Right lung (tissue), 10 donors: Measurements from ENCODE around the gene SLC9B1. TPM values are rescaled to one million over a fixed set of nuclear protein-coding genes. Genes with fewer than 3 reads are reported as not detected.
A peak's percentile ranks its signal among the peaks of the same experiment; 100 is the strongest.

ENCODE experiments used
- DNase-seq, 2 donors: peaks; one replicate each; pipeline ENCODE4 v3.0.0-alpha.2; 2013
- long read RNA-seq, 8 donors: transcript quantifications; one replicate each; lab custom pipeline, GENCODE V29; 2026
- polyA plus RNA-seq, 5 donors: library from polyadenylated mRNA; unstranded; fragments of 120-200 nt; gene quantifications; one replicate each; pipeline versions ENCODE4 v1.2.1 to v1.2.3, GENCODE V29; 2013; ENCODE audit warnings: inconsistent platforms in 1 of 5, low replicate concordance in 1 of 5; ENCODE audit not compliant: insufficient read length in 5 of 5, insufficient read depth in 1 of 5

The SLC9B1 gene
- polyA plus RNA-seq = 1 to 10 TPM; 2.4 to 4.9 (median 4.1) TPM
- long read RNA-seq, donor 1, partial matches to known transcripts = 5 of 5 reads
- long read RNA-seq, donor 1, other reads (novel, unspliced or antisense) = 0 of 5 reads
- long read RNA-seq, donor 2 = 0 reads
- long read RNA-seq, donor 3, partial matches to known transcripts = 6 of 6 reads
- long read RNA-seq, donor 3, other reads (novel, unspliced or antisense) = 0 of 6 reads
- long read RNA-seq, donor 4 = 0 reads
- long read RNA-seq, donor 5, partial matches to known transcripts = 5 of 5 reads
- long read RNA-seq, donor 5, other reads (novel, unspliced or antisense) = 0 of 5 reads
- long read RNA-seq, donor 6 = 0 reads
- long read RNA-seq, donor 7 = 0 reads
- long read RNA-seq, donor 8 = 0 reads

DNA sequence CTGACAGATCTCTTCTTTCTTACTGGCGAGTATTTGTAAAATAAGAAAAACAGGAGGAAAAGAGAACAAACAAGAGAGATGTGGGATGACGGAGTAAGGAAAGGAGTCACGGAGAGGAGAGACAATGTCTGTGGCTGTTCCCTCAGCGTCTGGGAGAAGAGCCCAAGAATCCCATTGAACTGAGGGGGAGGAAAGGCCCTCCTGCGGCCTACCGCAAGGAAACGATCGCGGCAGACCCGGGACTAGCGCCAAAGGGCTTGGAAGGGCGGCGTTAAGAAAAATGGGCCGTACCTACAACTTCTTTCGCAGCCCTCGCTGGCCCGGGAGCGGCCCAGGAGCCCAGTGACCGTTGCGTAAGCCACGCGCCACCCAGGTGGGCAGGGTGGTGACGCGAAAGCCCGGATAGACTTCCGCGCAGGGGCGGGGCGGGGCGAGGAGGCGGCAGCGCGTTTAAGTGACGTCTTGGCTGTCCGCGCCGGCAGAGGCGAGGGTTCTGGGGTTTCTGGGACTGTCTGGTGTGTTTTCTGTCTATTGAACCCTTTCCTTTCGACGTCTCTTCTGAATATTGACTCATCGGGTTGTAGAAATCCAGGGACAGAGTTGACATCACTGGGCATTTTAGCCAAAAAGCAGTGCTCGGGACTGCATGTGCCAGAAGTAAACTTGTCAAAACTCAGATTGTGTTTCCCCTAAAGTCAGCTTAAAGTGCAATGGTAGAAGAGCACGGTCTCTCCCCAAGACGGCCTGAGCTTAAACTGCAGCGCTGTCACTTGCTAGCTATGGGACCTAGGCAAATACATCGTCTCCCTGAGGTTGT, at the start of gene SLC9B1:
SLC9B1 (minus strand) TSS at position 398 of the 817 bp plus-strand sequence. CDS start 27,994 bp downstream, outside the sequence.
- peak; percentile 93 to 94 for DNase-seq

DNA sequence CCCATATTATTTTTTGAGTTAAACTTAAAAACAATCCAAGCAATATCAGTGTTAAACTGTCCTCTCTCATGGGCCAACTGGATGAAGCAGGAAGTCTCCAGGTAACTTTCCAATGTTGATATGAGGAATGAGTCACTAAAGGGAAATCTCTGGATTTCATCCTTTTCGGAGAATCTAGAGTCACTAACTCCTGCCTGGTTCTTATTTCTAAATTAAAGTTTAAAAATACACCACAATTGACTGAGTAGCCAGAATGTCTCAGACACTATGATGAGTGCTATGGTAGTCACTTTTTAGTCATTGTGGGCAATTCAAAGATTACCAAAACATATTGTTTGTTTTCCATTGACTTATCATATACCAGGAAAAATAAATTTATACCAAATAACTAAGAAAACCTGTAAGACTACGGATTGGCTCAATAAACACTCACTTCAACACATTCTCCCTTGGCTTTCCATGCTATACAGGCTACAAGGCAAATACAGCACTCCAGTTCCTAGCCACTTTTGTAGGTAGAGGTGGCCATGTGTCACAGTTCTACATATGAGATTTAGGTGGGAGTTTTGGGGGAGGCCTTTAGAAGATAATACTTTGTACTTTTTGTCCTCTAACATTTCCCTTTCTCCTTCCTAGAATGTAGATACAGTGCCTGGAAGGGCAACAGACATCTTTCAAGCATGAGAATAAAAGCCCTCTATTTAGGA, 48.5 kb upstream of the SLC9B1 start:
- DNase-seq = no peak

- DNase-seq = no peak
Measured at GRCh38 chr4:103060453-103061148, 41.1 kb upstream of the SLC9B1 start.

- no peak for DNase-seq
Measured at GRCh38 chr4:103054030-103054429, 34.5 kb upstream of the SLC9B1 start.

DNA sequence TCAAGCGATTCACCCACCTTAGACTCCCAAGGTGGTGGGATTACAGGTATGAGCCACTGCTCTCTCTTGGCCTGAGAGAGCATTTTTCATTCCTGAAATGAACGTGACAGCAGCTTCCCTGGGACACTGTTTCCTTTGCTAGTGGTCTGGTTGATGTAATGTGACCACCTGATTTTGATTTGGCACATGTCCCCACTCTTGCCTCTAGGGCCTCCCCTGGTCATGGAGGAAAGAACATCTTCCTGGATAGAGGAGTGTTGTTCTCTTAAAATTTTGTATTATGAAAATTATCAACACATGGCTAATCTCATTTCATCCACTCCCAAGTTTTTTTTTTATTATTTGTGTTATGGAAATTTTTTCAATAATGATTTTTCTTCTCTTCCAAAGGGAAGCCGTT, 33.3 kb upstream of the SLC9B1 start:
- no peak for DNase-seq

DNA sequence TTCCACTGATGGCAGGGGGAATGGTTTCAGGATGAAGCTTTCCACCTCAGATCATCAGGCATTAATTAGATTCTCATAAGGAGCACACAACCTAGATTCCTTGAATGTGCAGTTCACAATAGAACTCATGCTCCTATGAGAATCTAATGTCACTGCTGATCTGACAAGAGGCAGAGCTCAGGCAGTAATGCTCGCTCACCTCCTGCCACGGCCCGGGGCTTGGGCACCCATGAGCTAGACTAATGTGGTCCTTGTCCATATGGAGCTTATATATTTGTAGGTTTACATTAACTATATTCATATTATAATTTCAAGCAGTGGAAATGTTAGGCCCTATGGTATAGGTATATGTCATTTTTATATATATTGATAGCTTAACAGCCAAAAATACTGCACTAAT, 32.6 kb upstream of the SLC9B1 start:
- DNase-seq = no peak

GRCh38 chr4:103050736-103051436, 31.4 kb upstream of the SLC9B1 start:
- no peak for DNase-seq

- DNase-seq = peak; percentile 3 to 15
Measured at GRCh38 chr4:103046416-103047290, 27.1 kb upstream of the SLC9B1 start.

GRCh38 chr4:103044183-103044582, 24.7 kb upstream of the SLC9B1 start:
- DNase-seq = no peak

- no peak for DNase-seq
Measured at GRCh38 chr4:103036169-103036568, 16.7 kb upstream of the SLC9B1 start.

GRCh38 chr4:103032574-103032973, 13.1 kb upstream of the SLC9B1 start:
- DNase-seq = no peak

GRCh38 chr4:103030791-103031190, 11.3 kb upstream of the SLC9B1 start:
- DNase-seq = no peak

- no peak for DNase-seq
Measured at GRCh38 chr4:103029300-103029699, 9.8 kb upstream of the SLC9B1 start.

DNA sequence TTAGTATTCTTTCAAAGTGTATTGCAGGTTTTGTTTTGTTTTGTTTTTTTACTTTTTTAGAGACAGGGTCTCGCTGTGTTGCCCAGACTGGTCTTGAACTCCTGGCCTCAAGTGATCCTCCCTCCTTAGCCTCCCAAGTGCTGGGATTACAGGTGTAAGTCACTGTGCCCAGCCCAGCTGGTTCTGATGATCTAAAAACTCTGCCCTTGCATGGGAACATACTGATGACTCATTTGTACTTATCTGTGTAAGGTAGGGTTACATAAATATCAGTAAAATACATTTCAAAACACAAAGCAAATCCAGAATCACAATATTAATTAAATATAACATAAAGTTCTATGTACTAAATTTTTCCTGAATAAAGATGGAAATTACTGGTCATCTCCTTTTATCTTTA, 7.4 kb upstream of the SLC9B1 start:
- DNase-seq = no peak

DNA sequence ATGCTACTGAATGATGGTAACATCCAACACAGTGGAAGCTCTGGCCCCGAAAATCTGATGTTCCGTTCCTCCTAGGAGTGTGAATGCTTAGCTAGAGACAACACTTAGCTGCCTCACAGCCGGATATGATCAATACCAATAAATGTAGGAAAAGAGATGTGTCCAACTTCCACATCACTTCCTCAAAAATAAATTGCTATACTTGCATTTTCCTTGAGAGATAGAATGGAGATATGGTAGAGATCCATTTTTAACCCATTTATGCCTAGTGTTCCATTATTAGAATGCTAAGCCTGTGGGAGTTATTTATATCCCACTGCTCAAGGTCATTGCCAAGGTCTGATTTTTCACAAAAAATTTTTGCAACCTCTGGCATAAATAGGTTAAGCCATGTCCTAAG, 5.5 kb upstream of the SLC9B1 start:
- DNase-seq = no peak

- no peak for DNase-seq
Measured at GRCh38 chr4:103021120-103021519, 1.6 kb upstream of the SLC9B1 start.

DNA sequence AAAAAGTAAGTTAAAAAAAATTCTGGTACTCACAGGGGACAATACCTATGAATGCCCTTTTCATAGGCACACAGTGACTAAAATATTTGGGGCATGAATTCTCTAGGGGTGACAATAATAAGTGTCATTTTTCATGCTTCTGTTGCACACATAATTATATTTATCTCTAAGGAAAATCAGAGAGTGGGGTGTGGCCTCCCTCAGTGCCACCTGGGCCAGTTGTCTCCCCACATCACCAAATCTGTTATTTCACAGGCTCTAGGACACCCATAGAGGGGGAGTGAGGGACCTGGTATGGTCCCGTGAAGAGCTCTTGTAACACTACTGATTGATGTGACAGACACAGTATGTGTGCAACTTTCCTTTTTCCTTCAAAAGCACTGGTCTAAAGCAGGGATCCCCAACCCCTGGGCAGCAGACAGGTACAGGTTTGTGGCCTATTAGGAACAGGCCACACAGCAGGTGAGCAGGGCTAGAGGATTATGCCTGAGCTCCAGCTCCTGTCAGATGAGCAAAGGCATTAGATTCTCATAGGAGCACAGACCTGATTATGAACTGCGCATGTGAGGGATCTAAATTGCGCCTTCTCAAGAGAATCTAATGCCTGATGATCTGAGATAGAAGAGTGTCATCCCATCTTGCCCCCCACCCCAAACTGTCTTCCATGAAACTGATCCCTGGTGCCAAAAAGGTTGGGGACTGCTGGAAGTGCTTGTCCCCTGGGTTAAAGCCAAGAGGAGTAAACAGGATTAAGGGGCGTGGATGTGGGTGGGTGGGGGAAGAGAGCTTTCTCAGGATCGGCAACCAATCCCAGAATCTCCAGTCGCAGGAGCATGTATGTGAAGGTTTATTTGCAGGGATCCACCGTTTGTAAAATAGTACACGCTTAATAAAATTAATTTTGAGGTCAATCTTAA, 856 bp downstream of the SLC9B1 start:
- peak in 1 of 2 donors; percentile 48 for DNase-seq

DNA sequence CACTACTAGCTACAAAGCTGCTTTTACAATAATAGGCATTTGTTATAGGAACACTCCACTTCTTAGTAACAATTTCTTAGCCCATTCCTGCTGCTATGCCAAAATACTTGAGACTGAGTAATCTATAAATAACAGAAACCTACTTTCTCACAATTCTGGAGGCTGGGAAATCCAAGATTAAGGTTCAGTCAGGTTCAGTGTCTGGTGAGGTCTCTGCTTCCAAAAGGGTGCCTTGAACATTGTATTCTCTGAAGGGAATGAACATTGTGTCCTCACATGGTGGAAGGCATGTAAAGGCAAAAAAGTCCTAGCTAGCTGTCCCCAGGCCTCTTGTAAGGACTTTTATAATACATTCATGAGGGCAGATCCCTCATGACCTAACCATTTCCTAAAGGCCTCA, 7.0 kb downstream of the SLC9B1 start:
- no peak for DNase-seq

GRCh38 chr4:103012060-103012459, 7.4 kb downstream of the SLC9B1 start:
- DNase-seq = no peak
